Esophagus (tissue), 2 donors: ENCODE data around the gene ZNF783. TPM values are rescaled to one million over a fixed set of nuclear protein-coding genes. Genes with fewer than 3 reads are reported as not detected.
A peak's percentile ranks its signal among the peaks of the same experiment; 100 is the strongest.
"Not testable (repeated sequence)": the region's sequence is repeated elsewhere in the genome, so short reads cannot be mapped to it uniquely, and the experiment has no call there.

Experiments
- H3K27ac ChIP-seq, 2 donors: one replicate each; pipeline ENCODE4 v1.5.1; 2013; ENCODE audit warnings: low read depth in 2 of 2, mild to moderate bottlenecking in 2 of 2, inconsistent platforms in 1 of 2, low read length in 1 of 2, moderate library complexity in 1 of 2
- H3K27me3 ChIP-seq, 2 donors: one replicate each; pipeline ENCODE4 v1.6.1; 2013; ENCODE audit warnings: low read length in 2 of 2, control low read depth in 1 of 2, mild to moderate bottlenecking in 1 of 2; ENCODE audit not compliant: insufficient read depth in 2 of 2, control insufficient read depth in 1 of 2
- H3K36me3 ChIP-seq, 2 donors: one replicate each; pipeline ENCODE4 v1.6.1; 2013; ENCODE audit warnings: low read length in 1 of 2; ENCODE audit not compliant: control insufficient read depth in 2 of 2, insufficient read depth in 2 of 2
- H3K4me1 ChIP-seq, 2 donors: one replicate each; pipeline ENCODE4 v1.6.1; 2013; ENCODE audit warnings: low read length in 1 of 2; ENCODE audit not compliant: control insufficient read depth in 2 of 2, insufficient read depth in 2 of 2
- H3K4me3 ChIP-seq, 2 donors: one replicate each; pipeline ENCODE4 v1.5.1; 2013; ENCODE audit warnings: low read length in 2 of 2, mild to moderate bottlenecking in 2 of 2, low read depth in 1 of 2, moderate library complexity in 1 of 2
- H3K9me3 ChIP-seq, 2 donors: one replicate each; pipeline ENCODE4 v1.6.1; 2013; ENCODE audit warnings: mild to moderate bottlenecking in 2 of 2, low read depth in 1 of 2, low read length in 1 of 2, moderate library complexity in 1 of 2; ENCODE audit not compliant: control insufficient read depth in 2 of 2, insufficient read depth in 1 of 2
- WGBS, 2 donors: extraction: QIAGEN DNeasy Blood & Tissue Kit; methylation state at CpG; one replicate each; pipeline ENCODE4 v1.1.7; 2013; 5-methylcytosine and 5-hydroxymethylcytosine counted together
- polyA plus RNA-seq, 2 donors: library from polyadenylated mRNA; stranded (reverse); fragments of 200-250 nt; gene quantifications; one replicate each; pipeline ENCODE4 v1.2.3, GENCODE V29; 2013
- donor health status: healthy with polysubstance abuse.
- donor health status: Bipolar disorder and iron deficiency.

The ZNF783 gene
- polyA plus RNA-seq, 2 donors: 4.2 to 7.9 TPM

- Histone ChIP-seq H3K4me3 (no peak overlapping the region), H3K27me3 (no peaks in the 10 kb centered on the region), H3K27ac (no peak overlapping the region), H3K9me3 (no peaks in the 10 kb centered on the region), H3K36me3 (no peaks in the 10 kb centered on the region), H3K4me1 (no peaks in the 10 kb centered on the region)
- WGBS, 2 donors: 67 to 68% methylated on average over 13 of the region's 13 CpGs
Observed at GRCh38 chr7:149320313-149321124, 58.5 kb downstream of the ZNF783 start.

GRCh38 chr7:149321125-149321905 lies 59.3 kb downstream of the ZNF783 start:
- H3K4me3 ChIP-seq: peak overlapping the region; percentile 18 to 46
- WGBS, 2 donors: 55 to 64% methylated on average over 14 of the region's 14 CpGs
- peak overlapping the region in 1 of 2 donors; percentile 0 for H3K27ac ChIP-seq

GRCh38 chr7:149321978-149322541 lies 60.1 kb downstream of the ZNF783 start:
- H3K27ac ChIP-seq: peak overlapping the region in 1 of 2 donors; percentile 0
- no peaks in the 10 kb centered on the region for H3K27me3 ChIP-seq
- H3K4me3 ChIP-seq: peak overlapping the region; percentile 18 to 46
- WGBS, 2 donors: 55 to 56% methylated on average over 5 of the region's 5 CpGs
- no peaks in the 10 kb centered on the region for H3K4me1 ChIP-seq
- H3K9me3 ChIP-seq: no peaks in the 10 kb centered on the region
- H3K36me3 ChIP-seq: no peaks in the 10 kb centered on the region

More at GRCh38 chr7:149321125-149321905, 59.3 kb downstream of the ZNF783 start:
- H3K4me1 ChIP-seq, H3K36me3 ChIP-seq, H3K9me3 ChIP-seq, H3K27me3 ChIP-seq: not testable (repeated sequence)

GRCh38 chr7:149322737-149323136 lies 60.7 kb downstream of the ZNF783 start:
- Histone ChIP-seq H3K4me1 (no peaks in the 10 kb centered on the region), H3K4me3 (no peak overlapping the region), H3K9me3 (no peaks in the 10 kb centered on the region), H3K27ac (no peak overlapping the region), H3K36me3 (no peaks in the 10 kb centered on the region), H3K27me3 (no peaks in the 10 kb centered on the region)

GRCh38 chr7:149325248-149325647 lies 63.3 kb downstream of the ZNF783 start:
- 60 to 73% methylated on average over 2 of the region's 2 CpGs for WGBS, 2 donors
- no peaks in the 10 kb centered on the region for H3K36me3 ChIP-seq
- H3K9me3 ChIP-seq: no peaks in the 10 kb centered on the region

GRCh38 chr7:149329265-149329664 lies 67.3 kb downstream of the ZNF783 start:
- 11 to 23% methylated on average over 3 of the region's 3 CpGs for WGBS, 2 donors
- no peak overlapping the region for H3K4me3 ChIP-seq
- no peak overlapping the region for H3K27ac ChIP-seq
- H3K4me1 ChIP-seq: no peaks in the 10 kb centered on the region
- H3K9me3 ChIP-seq: no peaks in the 10 kb centered on the region
- no peaks in the 10 kb centered on the region for H3K27me3 ChIP-seq
- H3K36me3 ChIP-seq: no peaks in the 10 kb centered on the region

More at GRCh38 chr7:149325248-149325647, 63.3 kb downstream of the ZNF783 start:
- H3K27ac ChIP-seq: no peak overlapping the region
- no peaks in the 10 kb centered on the region for H3K4me1 ChIP-seq
- H3K4me3 ChIP-seq: no peak overlapping the region
- H3K27me3 ChIP-seq: no peaks in the 10 kb centered on the region

- H3K4me1 ChIP-seq: no peaks in the 10 kb centered on the region
- 71 to 82% methylated on average over 3 of the region's 3 CpGs for WGBS, 2 donors
- H3K9me3 ChIP-seq: no peaks in the 10 kb centered on the region
- H3K27me3 ChIP-seq: no peaks in the 10 kb centered on the region
- no peak overlapping the region for H3K27ac ChIP-seq
- H3K4me3 ChIP-seq: no peak overlapping the region
- H3K36me3 ChIP-seq: no peaks in the 10 kb centered on the region
Observed at GRCh38 chr7:149329766-149330334, 67.9 kb downstream of the ZNF783 start.

- Histone ChIP-seq H3K4me1 (no peaks in the 10 kb centered on the region), H3K9me3 (no peaks in the 10 kb centered on the region), H3K27ac (no peak overlapping the region), H3K4me3 (no peak overlapping the region), H3K36me3 (no peaks in the 10 kb centered on the region), H3K27me3 (no peaks in the 10 kb centered on the region)
- WGBS, 2 donors: 83 to 87% methylated on average over 2 of the region's 2 CpGs
Observed at GRCh38 chr7:149330914-149331567, 69.0 kb downstream of the ZNF783 start.
